GM19324 (cell line): ENCODE data around the gene B3GALT5.

Experiments
- ATAC-seq: cut with Tn5 transposase; IDR thresholded peaks from one replicate; pipeline ENCODE4 v1.9.1; 2021; ENCODE audit warnings: mild to moderate bottlenecking, moderate library complexity; ENCODE audit not compliant: unreplicated experiment, low FRiP score

The B3GALT5 gene

DNA sequence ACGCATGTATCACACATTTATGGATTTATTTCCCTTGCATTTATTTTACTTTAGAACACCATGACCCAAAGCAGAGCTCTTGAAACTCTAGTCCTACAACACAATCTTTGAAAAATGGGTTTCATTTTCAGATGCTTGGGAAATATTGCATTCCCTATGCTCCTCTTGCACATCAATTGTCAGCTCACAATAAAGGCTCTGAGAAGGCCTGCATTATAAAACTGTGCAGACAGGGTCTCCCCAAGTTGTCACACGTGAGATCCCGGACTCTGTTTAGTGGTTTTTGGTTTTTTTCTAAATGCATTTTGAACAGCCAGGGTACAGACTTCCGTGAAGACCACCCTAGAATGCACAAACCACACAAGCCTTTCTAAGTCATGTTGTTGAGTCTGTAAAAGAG lies 9.9 kb upstream of the B3GALT5 start:
- no peak for ATAC-seq

DNA sequence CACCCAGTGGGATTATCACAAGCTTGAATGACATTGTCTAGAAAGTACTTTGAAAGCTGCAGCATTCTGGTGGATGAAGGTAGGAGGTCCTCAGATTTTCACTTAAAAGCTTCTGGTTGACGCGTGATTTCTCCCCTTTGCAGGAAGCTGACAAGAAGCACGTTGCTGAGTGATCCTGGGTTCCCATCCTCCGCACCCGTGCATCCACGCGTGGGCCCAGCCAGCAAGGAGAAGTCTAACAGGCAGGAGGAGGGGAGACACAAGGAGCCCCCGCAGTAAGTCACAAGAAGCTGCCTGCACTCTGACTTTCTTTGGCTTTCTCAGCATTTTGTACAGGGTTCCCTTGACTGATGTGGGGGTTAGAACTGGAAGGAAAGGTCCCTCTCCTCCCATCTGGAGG lies 7.8 kb upstream of the B3GALT5 start:
- ATAC-seq = no peak

DNA sequence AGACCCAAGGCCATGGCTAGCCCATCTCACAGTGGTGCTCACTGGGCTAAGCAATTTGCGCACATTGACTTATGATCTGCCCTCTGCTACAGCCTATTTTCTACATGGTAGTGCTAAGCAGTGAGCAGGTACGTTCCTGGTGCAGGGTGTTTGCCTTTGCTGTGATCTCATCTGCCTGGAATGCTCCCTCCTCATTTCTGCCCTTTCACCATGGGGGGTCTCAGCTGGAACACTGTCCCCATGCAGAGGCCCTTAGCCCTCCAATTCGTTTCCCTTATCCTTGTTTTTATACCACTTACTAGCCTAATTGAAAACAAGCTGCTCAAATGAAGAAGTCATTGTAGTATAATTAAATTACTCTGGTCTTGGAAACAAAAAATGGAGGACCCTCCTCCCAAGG lies 2.0 kb upstream of the B3GALT5 start:
- no peak for ATAC-seq

DNA sequence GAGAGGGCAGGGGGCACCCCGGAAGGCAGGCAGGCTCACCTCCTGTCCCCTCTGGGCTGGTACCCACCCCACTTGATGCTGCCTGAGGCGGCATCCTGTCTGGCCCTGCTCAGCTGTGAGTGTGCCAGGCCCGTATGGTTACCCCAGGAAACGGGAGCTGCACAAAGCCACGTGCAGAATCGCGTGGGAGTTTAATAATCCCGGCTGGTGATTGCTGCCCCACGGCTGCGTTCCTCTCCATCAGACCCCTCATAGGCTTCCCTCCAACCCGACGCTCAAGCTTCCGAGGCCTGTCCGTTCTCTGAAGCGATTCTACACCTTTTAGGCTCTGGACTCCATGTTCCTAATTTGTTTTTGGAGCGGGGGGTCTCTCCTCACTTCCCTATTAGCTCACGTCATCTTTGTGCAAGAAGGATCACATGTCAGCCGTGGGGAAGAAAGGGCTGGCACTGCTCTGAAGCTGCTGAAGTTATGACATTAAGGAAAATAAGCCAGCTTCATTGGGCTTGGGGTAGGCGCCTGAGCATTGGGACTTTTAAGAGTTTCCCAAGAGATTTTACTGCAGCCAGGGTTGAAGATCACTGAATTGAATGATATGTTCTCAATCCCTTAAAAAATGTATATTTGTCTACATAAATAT lies 1.1 kb upstream of the B3GALT5 start:
- ATAC-seq = no peak

DNA sequence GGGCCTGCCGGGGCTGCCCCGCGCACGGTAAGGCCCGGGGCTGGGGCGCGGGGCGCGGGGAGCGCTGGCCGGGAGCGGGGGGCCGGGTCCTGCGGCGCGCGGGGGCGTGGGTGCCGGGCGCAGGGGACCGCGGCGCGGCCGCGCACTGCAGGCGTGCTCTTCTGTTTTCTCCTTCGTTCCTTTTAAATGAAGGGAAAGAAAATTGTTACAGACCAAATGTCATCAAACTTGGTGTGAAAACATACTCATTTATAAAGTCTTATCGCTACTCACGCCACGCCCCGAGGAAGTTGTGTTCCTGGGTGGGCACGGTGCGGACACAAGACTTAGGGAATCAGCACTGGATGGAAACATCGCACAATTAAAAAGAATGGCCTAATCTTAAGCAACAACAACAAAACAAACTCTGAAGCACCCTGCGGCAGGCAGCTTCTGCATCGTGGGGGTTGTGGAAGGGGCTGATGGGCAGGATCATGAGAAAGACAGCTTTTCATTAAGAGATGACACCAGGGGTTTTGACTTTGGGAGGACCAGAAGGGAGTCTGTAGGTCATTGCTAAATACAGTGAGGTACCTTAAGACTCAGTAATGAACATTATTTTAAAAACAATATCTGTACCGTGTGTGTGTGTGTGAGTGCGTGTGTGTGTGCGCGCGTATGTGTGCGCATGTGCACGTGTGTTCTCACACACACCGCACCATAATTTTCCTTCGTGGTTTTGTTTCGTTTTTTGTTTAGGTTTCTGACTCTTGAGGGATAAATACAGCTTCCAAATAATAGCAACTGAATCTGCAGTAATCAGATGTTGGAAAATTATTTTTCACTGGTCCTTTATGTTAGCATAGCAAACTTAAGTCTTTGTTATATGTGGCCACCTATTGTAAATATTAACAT lies 548 bp downstream of the B3GALT5 start:
- ATAC-seq = no peak

DNA sequence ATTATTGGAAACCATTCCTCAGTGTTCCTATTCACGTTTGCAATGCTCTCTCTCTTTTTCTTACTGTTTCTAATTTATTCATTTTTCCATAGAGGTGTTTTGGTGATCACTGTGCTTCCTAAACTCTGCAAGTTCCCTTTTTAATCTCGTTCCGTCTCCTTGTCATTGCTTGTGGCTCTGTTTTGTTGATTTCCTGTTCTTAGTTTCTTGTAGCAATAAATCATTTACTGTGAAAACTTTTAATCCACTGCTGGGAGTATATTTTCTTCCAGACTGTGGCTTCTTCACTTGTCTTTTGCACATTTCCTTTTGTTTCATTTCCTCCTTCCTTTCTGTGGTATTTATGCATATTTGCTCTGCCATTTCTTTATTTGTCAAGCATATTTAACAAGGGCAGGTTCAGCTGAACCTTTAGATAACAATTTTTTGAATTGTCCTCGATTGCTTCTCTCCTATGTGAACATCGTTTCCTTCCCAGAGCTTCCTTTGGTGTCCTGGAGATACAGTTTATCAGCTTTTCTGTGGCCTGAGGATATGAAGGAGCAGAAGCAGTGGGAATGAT lies 3.6 kb downstream of the B3GALT5 start:
- ATAC-seq = no peak

DNA sequence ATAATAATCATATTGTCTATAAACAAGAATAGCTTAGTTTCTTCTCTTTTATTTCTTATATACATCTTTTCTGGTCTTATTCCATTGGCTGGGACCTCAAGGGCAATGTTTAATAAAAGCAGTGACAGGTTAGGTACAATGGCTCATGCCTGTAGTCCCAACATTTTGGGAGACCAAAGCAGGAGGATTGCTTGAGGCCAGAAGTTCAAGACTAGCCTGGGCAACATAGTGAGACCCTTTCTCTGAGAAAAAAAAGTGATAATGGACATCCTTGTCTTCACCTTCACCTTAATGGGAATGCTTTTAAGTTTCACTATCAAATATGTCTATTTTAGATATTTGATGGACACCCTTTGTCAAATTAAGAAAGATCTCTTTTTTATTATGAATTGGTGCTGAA lies 8.1 kb downstream of the B3GALT5 start:
- no peak for ATAC-seq

DNA sequence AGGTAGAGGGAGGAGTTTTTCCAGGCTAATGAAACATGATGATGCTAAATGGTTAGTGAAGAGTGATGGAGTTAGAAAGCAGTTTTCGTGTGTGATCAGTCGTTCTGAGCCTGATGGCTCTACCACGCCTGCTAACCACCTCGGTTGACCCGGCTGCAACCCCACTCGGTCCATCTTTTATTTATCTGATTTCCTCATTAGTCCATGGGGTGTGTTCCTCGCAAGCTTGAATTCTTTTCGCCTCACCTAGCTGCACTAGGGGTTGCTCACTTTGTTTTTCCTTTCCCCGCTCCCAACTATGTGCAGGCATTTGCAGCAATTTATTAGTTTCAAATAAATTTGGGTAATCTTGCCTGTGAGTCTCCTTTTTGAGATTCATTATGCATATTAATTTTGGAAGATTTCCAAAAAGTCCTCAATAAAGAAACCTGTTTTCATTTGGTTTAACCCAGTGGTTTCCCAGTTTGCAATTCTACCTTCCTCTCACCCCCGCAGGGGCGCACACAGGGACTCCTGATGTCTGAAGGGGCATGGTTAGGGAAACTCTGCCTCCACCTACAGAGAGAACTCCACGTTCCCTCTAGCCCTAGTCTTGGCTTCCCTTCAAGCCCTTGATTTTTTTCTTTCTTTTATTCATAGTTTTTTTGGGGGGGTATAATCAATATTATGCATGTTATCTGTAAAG lies 12.6 kb downstream of the B3GALT5 start:
- no peak for ATAC-seq

DNA sequence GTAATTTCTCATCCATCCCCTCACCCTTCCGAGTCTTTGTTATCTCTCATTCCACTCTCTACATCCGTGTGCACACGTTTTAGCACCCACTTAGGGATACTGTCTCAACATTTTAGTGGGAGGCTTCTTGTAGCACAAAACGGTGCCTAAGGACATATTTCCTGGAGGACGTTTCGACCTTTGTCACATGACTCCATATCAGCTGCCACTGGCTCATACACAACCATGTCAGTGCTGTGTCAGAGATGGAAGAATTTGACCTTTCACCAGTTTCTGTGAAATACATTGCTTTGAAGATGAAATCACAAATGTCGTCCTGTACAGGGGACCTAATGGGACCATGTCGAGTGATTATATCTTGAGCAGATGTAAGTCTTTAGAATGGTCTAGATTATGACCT lies 15.6 kb downstream of the B3GALT5 start:
- ATAC-seq = no peak

DNA sequence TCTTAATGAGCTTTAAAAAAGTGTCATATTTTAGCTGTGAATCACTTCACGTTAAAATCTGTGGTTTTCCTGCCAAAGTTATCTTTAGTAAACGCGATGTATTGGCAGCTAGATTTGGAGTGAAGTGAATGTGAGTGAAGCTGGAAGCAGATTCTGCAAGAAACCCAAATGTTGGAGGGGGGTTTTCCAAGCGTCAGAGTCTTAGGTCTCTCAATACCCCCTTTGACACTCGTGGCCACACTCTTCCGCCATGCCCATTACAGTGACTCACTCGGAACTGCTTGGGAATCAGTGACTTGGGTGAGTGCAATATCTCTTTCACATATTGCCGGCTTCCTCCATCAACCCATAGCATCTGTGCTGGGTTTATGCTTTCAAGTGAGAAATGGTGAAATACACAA lies 17.5 kb downstream of the B3GALT5 start:
- no peak for ATAC-seq

DNA sequence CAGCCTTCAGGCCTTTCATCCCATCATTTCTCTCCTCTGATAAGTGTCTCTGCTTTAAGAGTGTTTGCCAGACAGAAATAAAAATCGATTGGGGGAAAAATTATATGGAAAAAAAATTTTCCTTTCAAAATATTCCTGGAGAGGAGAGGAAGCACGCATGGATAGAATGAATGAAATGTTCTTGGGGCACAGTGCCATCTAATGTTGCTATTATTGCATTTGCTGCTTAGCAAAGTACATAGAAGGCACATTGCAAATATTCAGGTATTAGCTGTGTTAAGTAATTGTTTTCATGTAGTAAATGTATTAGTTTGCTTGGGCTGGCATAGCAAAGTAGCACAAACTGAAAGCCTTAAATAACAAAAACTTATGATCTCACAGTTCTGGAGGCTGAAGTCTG lies 18.1 kb downstream of the B3GALT5 start:
- ATAC-seq = no peak

DNA sequence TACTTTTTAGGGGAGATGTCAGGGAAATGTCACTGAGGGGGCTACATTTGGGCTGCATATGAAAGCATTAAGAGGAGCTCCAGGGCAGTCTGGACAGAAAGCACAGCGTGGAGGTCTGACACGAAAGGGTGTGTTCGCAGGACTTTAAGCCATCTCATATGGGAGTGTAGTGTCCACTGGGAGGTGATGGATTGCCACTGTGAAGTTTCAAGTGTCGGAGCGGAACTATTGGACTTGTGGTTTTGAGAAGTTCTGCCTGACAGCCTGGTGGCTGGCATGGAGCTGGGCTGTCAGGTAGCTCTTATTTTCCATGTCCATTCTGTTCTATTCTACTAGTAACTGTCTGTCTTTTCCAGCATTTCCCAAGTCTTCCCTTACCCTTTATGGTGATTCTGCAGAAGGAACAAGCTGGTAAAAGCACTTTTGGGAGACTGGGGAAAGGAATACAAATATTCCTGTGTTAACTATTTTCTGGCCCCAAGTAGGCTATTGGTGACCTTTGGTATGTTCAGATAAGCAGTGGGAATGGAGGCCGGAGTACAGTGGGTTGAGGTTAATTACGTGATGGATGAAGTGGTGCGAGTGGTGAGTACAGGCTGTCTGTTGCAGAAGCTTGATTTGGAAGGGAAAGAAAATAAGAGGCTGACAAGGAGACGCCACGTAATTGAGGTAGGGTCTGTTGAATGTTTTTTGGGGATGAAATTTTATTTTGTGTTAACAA lies 19.3 kb downstream of the B3GALT5 start:
- ATAC-seq = no peak

DNA sequence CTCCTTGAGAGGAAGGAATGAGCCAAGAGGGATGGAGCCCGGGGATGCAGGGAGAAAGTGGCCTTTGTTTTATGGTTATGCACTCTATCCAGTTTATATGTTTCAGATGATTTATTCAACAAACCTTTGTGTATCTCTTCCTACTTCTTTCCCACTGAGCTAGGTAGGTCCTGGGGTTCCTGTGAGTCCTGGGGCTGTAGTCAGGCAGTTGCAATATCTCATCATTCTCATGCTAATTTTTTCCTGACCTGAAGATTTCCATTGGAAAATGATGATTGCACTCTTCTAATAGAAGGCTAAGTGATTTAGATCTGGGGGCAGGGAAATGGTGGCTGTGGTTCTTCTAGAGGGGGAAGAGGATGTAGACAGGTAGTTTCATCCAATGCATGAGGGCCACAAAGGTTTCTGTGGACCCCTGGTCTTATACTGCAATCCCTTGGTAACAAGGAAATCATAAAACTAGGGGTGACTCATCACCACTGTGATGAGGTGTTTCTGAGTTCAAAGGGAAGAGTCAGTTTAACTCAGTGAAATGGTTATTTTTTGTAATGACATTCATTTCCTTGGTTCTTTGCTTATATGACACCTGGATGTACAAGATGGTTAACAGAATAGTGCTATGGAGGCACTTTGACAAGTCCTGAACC lies 20.2 kb downstream of the B3GALT5 start:
- no peak for ATAC-seq

DNA sequence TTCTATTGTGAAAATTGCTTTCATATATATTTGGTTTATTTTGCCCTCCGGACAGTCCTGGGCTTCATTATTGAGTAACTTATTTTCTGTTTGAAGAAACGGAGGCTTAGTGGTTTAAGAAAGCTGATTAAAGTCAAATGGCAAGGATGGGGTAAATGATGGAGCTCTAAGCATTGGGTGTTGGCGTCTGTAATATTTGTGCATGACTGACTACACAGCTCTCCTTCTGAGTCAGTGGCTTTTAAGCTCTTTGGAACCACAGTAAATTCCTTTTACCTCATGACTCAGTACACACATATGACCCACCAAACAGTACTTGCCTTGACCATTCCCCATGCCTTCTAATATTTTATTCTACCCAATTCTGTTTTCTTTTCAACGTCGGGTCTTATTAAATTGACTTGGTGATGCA lies 21.0 kb downstream of the B3GALT5 start:
- no peak for ATAC-seq

DNA sequence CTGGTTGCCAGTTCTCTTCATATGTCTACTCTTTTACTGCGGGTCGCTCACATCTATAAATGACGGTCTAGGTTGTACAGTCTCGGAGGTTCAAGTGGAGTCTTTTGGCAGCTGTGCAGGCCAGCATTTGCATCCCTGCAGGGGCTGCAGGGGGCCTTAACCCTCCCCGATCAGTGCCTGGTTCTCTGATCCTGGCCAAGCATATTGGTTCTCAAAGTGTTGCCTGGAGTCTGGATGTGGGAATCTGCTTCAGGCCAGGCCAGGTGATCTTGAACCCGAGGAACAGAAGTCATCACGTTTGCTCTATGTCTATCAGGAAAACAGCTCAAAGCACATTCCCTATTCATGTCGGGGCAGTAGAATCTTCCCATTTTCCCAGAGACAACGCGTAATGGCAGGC lies 21.8 kb downstream of the B3GALT5 start:
- ATAC-seq = no peak

DNA sequence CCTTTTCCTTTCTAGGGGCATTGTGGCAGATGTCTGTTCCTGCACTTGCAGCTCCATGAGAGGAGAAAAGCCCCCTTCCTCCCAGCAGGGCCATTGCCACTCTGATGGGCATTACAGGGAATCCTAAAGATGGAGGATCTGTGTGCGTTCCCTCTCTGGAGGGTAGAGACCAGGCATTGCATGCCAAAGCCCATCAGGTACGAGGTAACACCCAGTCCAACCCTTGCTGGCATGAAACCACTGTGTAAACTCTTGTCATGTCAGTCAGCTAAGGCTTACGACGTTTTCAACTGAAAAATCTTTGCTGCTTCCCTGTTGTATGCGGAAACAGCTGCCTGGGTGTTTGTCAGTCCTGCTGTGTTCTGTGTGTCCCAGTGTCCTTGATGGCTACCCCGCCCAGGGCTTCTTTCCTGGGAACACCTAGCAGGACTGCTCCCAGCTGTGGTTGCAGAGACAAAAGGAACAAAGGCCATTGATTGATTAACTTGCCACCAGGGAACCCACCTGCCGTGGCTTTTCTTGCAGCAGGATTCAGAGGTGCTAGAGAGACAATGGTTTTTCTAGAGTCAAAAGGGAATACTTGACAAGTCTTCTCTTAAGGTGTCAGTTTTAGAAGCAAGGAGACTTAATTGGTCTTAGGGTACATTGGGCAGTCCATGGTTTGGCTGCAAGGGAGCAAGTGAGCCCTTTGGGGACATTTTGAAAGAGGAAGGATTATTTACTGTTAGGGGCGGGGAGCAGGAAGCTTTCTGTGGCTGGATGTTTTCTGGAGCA lies 24.6 kb downstream of the B3GALT5 start:
- no peak for ATAC-seq

DNA sequence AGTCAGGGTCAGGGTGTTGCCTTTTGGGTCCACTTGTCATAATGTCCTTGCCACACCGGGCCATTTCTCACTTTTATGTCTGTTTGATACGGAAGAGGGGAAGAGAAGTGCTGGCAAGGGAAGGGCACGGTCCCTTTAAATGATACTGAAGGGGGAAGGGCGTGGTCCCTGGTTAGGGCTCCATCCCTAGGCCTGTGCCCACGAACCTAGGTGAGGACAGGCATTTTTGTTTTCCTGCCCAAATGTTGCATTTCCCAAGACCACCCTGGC lies 25.2 kb downstream of the B3GALT5 start:
- no peak for ATAC-seq

DNA sequence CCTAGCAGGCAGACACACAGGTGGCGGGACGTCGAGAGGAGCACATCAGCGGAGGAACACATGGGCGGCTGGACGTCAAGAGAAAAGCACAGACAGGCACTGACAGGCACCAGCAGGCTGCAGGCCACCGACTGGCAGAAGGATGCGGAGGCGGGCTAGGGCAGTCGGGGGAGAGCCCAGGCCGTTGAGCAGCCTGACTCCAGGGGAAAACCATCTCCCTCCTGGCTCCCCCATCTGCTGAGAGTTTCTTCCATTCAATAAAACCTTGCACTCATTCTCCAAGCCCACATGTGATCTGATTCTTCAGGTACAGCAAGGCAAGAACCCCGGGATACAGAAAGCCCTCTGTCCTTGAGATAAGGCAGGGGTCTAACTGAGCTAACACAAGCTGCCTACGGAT lies 25.5 kb downstream of the B3GALT5 start:
- no peak for ATAC-seq

DNA sequence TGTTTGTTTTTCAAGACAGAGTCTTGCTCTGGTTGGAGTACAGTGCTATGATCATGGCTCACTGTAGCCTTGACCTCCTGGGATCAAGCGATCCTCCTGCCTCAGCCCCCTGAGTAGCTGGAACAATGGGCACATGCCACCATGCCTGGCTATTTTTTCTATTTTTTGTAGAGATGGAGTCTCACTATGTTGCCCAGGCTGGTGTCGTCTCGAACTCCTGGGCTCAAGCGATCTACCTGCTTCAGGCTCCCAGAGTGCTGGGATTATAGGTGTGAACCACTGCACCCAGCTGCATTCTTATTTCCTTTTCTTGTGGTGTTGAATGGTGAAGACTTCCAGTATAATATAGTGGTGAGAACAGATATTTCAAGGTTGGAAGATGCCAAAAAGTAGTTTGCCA lies 28.0 kb downstream of the B3GALT5 start:
- no peak for ATAC-seq
